ENCODE measurements around the gene KL. TPM values are rescaled to one million over a fixed set of nuclear protein-coding genes. Genes with fewer than 3 reads are reported as not detected.

Gene KL
- polyA plus RNA-seq, 2 of the 4 experiments (the other 2 are of a cell fraction): 0.01 TPM; not detected in 1

GRCh38 chr13:32976912-32977311 lies 39.3 kb upstream of the KL start:
- ATAC-seq: no peak
- no peak for DNase-seq (ENCODE audit: low read depth in 1 of 2, low spot score in 1 of 2)
- no peaks in the 10 kb centered on the region for H3K9me3 ChIP-seq
- no peak overlapping the region for H3K4me2 ChIP-seq
- TF ChIP-seq MAZ (IDR thresholded peaks at IDR 0.05; ENCODE audit: borderline replicate concordance, low read depth, low read length) (no peak), ESRRA (IDR thresholded peaks at IDR 0.05; ENCODE audit: borderline replicate concordance, low read length) (no peak), RAD21 (conservative IDR thresholded peaks at IDR 0.05 in 1 of 2, IDR thresholded peaks at IDR 0.05 in 1 of 2) (no peak), EP300 (IDR thresholded peaks at IDR 0.05) (no peak), CHD4 (IDR thresholded peaks at IDR 0.05; ENCODE audit: borderline replicate concordance) (no peak), CBX2 (IDR thresholded peaks at IDR 0.05; ENCODE audit: borderline replicate concordance, low read depth) (no peak), HOXB5 (CRISPR knock-in tag; IDR thresholded peaks at IDR 0.05) (no peak), FOSB (CRISPR knock-in tag; IDR thresholded peaks at IDR 0.05) (no peak), HES2 (IDR thresholded peaks at IDR 0.05) (no peak), HOXB13 (CRISPR knock-in tag; IDR thresholded peaks at IDR 0.05; ENCODE audit: low read depth) (no peak), BHLHE40 (IDR thresholded peaks at IDR 0.05; ENCODE audit: low read depth, low read length) (no peak), KDM1A (IDR thresholded peaks at IDR 0.05; ENCODE audit: low read depth) (no peak), POLR2AphosphoS2 (conservative IDR thresholded peaks at IDR 0.05; ENCODE audit: low read length) (no peak)
- no peak overlapping the region for H3K27ac ChIP-seq
- POLR2A ChIA-PET: no interaction called here
- H3K4me1 ChIP-seq: no peaks in the 10 kb centered on the region
- 79% methylated on average over 2 of the region's 2 CpGs for WGBS (ENCODE audit: missing lambda C conversion rate)
- FAIRE-seq: no peak
- no peak overlapping the region for H3K4me3 ChIP-seq
- CTCF ChIA-PET: no interaction called here

- no peak for FAIRE-seq
- CTCF ChIA-PET: no interaction called here
- no peak for ATAC-seq
- WGBS (ENCODE audit: missing lambda C conversion rate): 68% methylated on average over 7 of the region's 7 CpGs
- H3K9me3 ChIP-seq: no peaks in the 10 kb centered on the region
- no peak for TF ChIP-seq CHD2 (IDR thresholded peaks at IDR 0.05; ENCODE audit: low read length, partially characterized antibody)
- no peak for TF ChIP-seq BCL3 (IDR thresholded peaks at IDR 0.05)
- TF ChIP-seq NR3C1 (IDR thresholded peaks at IDR 0.05): no peak
- no peak for TF ChIP-seq JUNB (IDR thresholded peaks at IDR 0.05)
- TF ChIP-seq MAZ (IDR thresholded peaks at IDR 0.05; ENCODE audit: borderline replicate concordance, low read depth, low read length): no peak
- TF ChIP-seq ELK1 (IDR thresholded peaks at IDR 0.05; ENCODE audit: low read depth, low read length): no peak
- TF ChIP-seq JUN (IDR thresholded peaks at IDR 0.05): no peak
- no peak for TF ChIP-seq KDM1A (IDR thresholded peaks at IDR 0.05; ENCODE audit: low read depth)
- no peak for TF ChIP-seq CBX8 (IDR thresholded peaks at IDR 0.05)
- TF ChIP-seq MAX (IDR thresholded peaks at IDR 0.05): no peak
- no peak for TF ChIP-seq EHMT2 (IDR thresholded peaks at IDR 0.05; ENCODE audit: low read depth)
- TF ChIP-seq CBX2 (IDR thresholded peaks at IDR 0.05; ENCODE audit: borderline replicate concordance, low read depth): no peak
- TF ChIP-seq HOXB5 (CRISPR knock-in tag; IDR thresholded peaks at IDR 0.05): no peak
- no peak for TF ChIP-seq RCOR1 (IDR thresholded peaks at IDR 0.05; ENCODE audit: low read depth, low read length)
- TF ChIP-seq HES2 (IDR thresholded peaks at IDR 0.05): no peak
- TF ChIP-seq PBX3 (IDR thresholded peaks at IDR 0.05): no peak
- TF ChIP-seq KDM5A (IDR thresholded peaks at IDR 0.05): no peak
- TF ChIP-seq ZC3H11A (IDR thresholded peaks at IDR 0.05): no peak
- H3K4me2 ChIP-seq: no peak overlapping the region
- POLR2A ChIA-PET: no interaction called here
- H3K27ac ChIP-seq: no peak overlapping the region
- H3K4me3 ChIP-seq: no peak overlapping the region
- DNase-seq (ENCODE audit: low read depth in 1 of 2, low spot score in 1 of 2): no peak
- no peaks in the 10 kb centered on the region for H3K4me1 ChIP-seq
Measured at GRCh38 chr13:32977321-32977720, 38.9 kb upstream of the KL start.

Measured in A549 (cell line).